Right lobe of liver (tissue), 6 donors: Measurements from ENCODE around the gene XRCC3. TPM values are rescaled to one million over a fixed set of nuclear protein-coding genes. Genes with fewer than 3 reads are reported as not detected.

Source experiments
- ATAC-seq, 4 donors: fragments of 200-7000 bp; cut with Tn5 transposase; one replicate each; pipeline ENCODE4 v1.9.1; 2020; ENCODE audit warnings: mild to moderate bottlenecking in 4 of 4, moderate library complexity in 4 of 4
- DNase-seq, 3 donors: peaks; one replicate each; pipeline ENCODE4 v3.0.0-alpha.2; 2020
- H3K27ac ChIP-seq, 3 donors: fragments of 200-600 bp; one replicate each; pipeline ENCODE4 v1.8.0; 2022
- H3K27me3 ChIP-seq, 2 donors: fragments of 200-600 bp; one replicate each; pipeline ENCODE4 v1.8.0; 2022
- H3K36me3 ChIP-seq, 4 donors: fragments of 200-600 bp; sonication (generic) in 1 of 4; one replicate each; pipeline versions ENCODE4 v1.5.1 to v1.8.0; 2017 to 2022; ENCODE audit warnings: control low read depth in 1 of 4
- H3K4me1 ChIP-seq, 4 donors: fragments of 200-600 bp; sonication (generic) in 1 of 4; one replicate each; pipeline versions ENCODE4 v1.5.1 to v1.8.0; 2017 to 2022; ENCODE audit warnings: control low read depth in 1 of 4
- H3K4me3 ChIP-seq, 3 donors: fragments of 200-600 bp; one replicate each; pipeline ENCODE4 v1.8.0; 2022
- H3K9me3 ChIP-seq, 4 donors: fragments of 200-600 bp; sonication (generic) in 1 of 4; one replicate each; pipeline versions ENCODE4 v1.5.1 to v1.8.0; 2017 to 2022; ENCODE audit warnings: control low read depth in 1 of 4
- POLR2A ChIP-seq: fragments of 450-650 bp; IDR thresholded peaks from one replicate; pipeline ENCODE4 v1.6.1; 2017; ENCODE audit warnings: antibody characterized with exemption, mild to moderate bottlenecking
- WGBS: methylation state at CpG from one replicate; pipeline ENCODE4 v1.1.6; 2018; ENCODE audit warnings: low coverage, low lambda C conversion rate; ENCODE audit not compliant: insufficient coverage; ENCODE audit errors: missing lambda C conversion rate; 5-methylcytosine and 5-hydroxymethylcytosine counted together
- intact Hi-C, 2 donors: fragments of 100-400 bp; cut with DNase I; formaldehyde crosslinking; loops; one replicate each; pipeline versions ENCODE4 v1.11.2 to v1.14.1; 2022
- total RNA-seq, 6 experiments: library from RNA; depleted of rRNA in 2 of 6; stranded (reverse); fragments of >200 nt in 2 of 6; fragmentation: NEBNext Ultra II Directional in 3 of 6; extraction: Animal tissue kit (Norgen Biotek cat#: 25700) in 3 of 6; gene quantifications; one replicate each; pipeline versions ENCODE4 v1.1.0 to v1.2.4, GENCODE V29; 2016 to 2023
- TF ChIP-seq, protein P1 (sequence below), 4 donors: fragments of 200-600 bp in 3 of 4; fragments of 450-650 bp in 1 of 4; IDR thresholded peaks; one replicate each; pipeline versions ENCODE4 v1.5.1 to v1.8.0; 2016 to 2022; ENCODE audit warnings: antibody characterized with exemption in 4 of 4, mild to moderate bottlenecking in 2 of 4
- donor health status: DM: no; HTN: yes; CAD: no.
- donor health status: DM: no; HTN: no; CAD: no.
- donor health status: DM: no; HTN: no; CAD: no.
- donor health status: DM: no; HTN: yes; CAD: no.
- donor health status: DM: no; HTN: yes; CAD: no.

XRCC3 gene
- total RNA-seq, 6 experiments from 2014 or later = 0.88 to 6.3 (median 1.8) TPM

GRCh38 chr14:103727313-103727980 is 12.2 kb upstream of the XRCC3 start:
- no peak for DNase-seq
- H3K27ac ChIP-seq = no peak overlapping the region

GRCh38 chr14:103726474-103726873 is 11.2 kb upstream of the XRCC3 start:
- ATAC-seq (no peak), DNase-seq (no peak)
- H3K9me3 ChIP-seq = no peaks in the 10 kb centered on the region
- peaks cover 0 to 32% (median 10%) of the 10 kb centered on the region in 4 donors for H3K4me1 ChIP-seq
- TF ChIP-seq POLR2A = no peak
- TF ChIP-seq, protein P1, sequence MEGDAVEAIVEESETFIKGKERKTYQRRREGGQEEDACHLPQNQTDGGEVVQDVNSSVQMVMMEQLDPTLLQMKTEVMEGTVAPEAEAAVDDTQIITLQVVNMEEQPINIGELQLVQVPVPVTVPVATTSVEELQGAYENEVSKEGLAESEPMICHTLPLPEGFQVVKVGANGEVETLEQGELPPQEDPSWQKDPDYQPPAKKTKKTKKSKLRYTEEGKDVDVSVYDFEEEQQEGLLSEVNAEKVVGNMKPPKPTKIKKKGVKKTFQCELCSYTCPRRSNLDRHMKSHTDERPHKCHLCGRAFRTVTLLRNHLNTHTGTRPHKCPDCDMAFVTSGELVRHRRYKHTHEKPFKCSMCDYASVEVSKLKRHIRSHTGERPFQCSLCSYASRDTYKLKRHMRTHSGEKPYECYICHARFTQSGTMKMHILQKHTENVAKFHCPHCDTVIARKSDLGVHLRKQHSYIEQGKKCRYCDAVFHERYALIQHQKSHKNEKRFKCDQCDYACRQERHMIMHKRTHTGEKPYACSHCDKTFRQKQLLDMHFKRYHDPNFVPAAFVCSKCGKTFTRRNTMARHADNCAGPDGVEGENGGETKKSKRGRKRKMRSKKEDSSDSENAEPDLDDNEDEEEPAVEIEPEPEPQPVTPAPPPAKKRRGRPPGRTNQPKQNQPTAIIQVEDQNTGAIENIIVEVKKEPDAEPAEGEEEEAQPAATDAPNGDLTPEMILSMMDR (IDR thresholded peaks at IDR 0.05) = no peak
- peaks cover 0 to 15% (median 0%) of the 10 kb centered on the region in 4 donors for H3K36me3 ChIP-seq
- no peak overlapping the region for H3K4me3 ChIP-seq
- WGBS = no CpG with 5 or more reads among the region's 18 CpGs
- H3K27me3 ChIP-seq = no peaks in the 10 kb centered on the region
- intact Hi-C loops = no loop called here
- H3K27ac ChIP-seq = no peak overlapping the region

More at GRCh38 chr14:103727313-103727980, 12.2 kb upstream of the XRCC3 start:
- no peaks in the 10 kb centered on the region for H3K27me3 ChIP-seq
- intact Hi-C loops = no loop called here
- ATAC-seq = no peak
- TF ChIP-seq, protein P1 (IDR thresholded peaks at IDR 0.05) = no peak
- TF ChIP-seq POLR2A = no peak
- no peaks in the 10 kb centered on the region for H3K9me3 ChIP-seq
- 88% methylated on average over 16 of the region's 53 CpGs for WGBS
- peaks cover 0 to 32% (median 10%) of the 10 kb centered on the region in 4 donors for H3K4me1 ChIP-seq
- no peak overlapping the region for H3K4me3 ChIP-seq
- peaks cover 0 to 22% (median 0%) of the 10 kb centered on the region in 4 donors for H3K36me3 ChIP-seq

- Histone ChIP-seq H3K27me3 (no peaks in the 10 kb centered on the region), H3K4me1 (peaks cover 0 to 29% (median 9%) of the 10 kb centered on the region in 4 donors), H3K4me3 (no peak overlapping the region), H3K9me3 (no peaks in the 10 kb centered on the region), H3K27ac (no peak overlapping the region), H3K36me3 (peaks cover 0 to 15% (median 0%) of the 10 kb centered on the region in 4 donors)
- DNase-seq = no peak
- no peak for ATAC-seq
- 98% methylated on average over 7 of the region's 16 CpGs for WGBS
- TF ChIP-seq, protein P1 (IDR thresholded peaks at IDR 0.05) = no peak
- TF ChIP-seq POLR2A = no peak
- intact Hi-C loops = no loop called here
These were observed 10.6 kb upstream of the XRCC3 start for GRCh38 chr14:103725739-103726395.

DNA sequence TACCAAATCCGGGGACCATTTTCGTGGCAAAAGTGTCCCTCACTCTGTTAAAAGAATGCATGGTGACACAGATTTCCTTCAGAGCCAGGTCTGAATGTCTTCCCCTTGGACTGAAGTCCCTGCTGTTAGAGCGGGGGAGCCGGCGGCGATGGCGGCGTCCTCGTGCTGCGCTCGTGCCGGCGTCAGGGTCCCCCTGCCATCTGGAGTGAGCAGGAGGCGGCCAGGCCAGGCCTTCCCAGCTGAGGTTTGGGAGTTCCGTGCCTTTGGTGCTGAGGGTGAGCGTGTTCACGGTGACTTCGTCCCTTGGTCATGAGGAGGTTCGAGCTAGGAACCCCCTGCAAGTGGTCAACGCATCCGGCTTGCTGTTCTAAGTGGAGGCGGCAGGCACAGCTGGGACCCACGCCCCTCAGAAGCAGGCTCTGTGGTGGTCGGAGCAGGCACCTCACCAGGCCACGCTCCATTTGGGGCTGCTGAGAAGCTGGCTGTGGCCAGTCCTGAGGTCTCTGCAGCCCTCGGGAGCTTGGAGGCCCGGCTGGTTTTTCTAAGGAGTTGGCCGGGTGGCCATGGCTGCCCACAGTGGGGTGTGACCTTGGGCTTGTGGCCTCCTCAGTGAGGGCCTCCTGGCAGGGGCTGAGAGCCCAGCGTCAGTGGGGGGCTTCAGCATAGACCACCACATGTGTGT is 9.9 kb upstream of the XRCC3 start:
- DNase-seq (no peak), ATAC-seq (no peak)
- Histone ChIP-seq H3K4me3 (no peak overlapping the region), H3K27me3 (no peaks in the 10 kb centered on the region), H3K36me3 (peaks cover 0 to 15% (median 0%) of the 10 kb centered on the region in 4 donors), H3K27ac (no peak overlapping the region), H3K4me1 (peaks cover 0 to 23% (median 6%) of the 10 kb centered on the region in 4 donors), H3K9me3 (no peaks in the 10 kb centered on the region)
- WGBS = no CpG with 5 or more reads among the region's 29 CpGs
- TF ChIP-seq POLR2A = no peak
- TF ChIP-seq, protein P1 (IDR thresholded peaks at IDR 0.05) = no peak
- intact Hi-C loops = no loop called here
